GM12892 (cell line): ENCODE results near the gene GRK3.

Experiments
- POLR2A ChIP-seq: IDR thresholded peaks from 2 replicates; pipeline ENCODE4 v1.6.1; 2011; ENCODE audit warnings: low read depth, low read length, control low read depth
- POLR2AphosphoS5 ChIP-seq: IDR thresholded peaks from 2 replicates; pipeline ENCODE4 v1.6.1; 2011; ENCODE audit warnings: low read depth, low read length, control low read depth

DNA sequence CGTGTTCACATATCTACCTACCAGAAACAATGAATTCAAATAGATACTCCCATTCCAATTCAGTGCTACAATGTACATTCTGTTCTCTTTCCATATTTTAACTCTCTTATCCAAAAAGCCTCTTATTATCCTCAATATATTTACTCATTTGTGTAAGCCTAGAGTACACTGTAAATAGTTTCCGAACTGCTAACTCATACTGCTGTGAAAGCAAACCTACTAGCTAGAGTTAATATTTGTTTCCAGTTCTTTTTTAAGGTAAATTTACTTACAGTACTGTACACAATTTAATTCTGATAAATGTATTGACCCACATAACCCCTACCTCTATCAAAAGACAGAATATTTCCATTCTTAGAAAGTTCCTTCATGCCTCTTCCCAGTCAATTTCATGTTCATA lies 71.8 kb downstream of the GRK3 start:
- no peak for TF ChIP-seq POLR2A
- TF ChIP-seq POLR2AphosphoS5 = no peak
